Activated CD8-positive, alpha-beta memory T cell treated with anti-CD3 and anti-CD28 coated beads, Interleukin-2, amount 50 U/mL, for 1 hour (primary cell): ENCODE measurements around the gene GOLGA6A.
"Not testable (repeated sequence)": the region's sequence is repeated elsewhere in the genome, so short reads cannot be mapped to it uniquely, and the experiment has no call there.

Experiments used
- DNase-seq: peaks from one replicate; pipeline ENCODE4 v3.0.0-alpha.2; 2020; ENCODE audit errors: extremely low read depth

GOLGA6A gene

GRCh38 chr15:74053517-74053916 lies 28.8 kb downstream of the GOLGA6A start:
- no peak for DNase-seq

DNA sequence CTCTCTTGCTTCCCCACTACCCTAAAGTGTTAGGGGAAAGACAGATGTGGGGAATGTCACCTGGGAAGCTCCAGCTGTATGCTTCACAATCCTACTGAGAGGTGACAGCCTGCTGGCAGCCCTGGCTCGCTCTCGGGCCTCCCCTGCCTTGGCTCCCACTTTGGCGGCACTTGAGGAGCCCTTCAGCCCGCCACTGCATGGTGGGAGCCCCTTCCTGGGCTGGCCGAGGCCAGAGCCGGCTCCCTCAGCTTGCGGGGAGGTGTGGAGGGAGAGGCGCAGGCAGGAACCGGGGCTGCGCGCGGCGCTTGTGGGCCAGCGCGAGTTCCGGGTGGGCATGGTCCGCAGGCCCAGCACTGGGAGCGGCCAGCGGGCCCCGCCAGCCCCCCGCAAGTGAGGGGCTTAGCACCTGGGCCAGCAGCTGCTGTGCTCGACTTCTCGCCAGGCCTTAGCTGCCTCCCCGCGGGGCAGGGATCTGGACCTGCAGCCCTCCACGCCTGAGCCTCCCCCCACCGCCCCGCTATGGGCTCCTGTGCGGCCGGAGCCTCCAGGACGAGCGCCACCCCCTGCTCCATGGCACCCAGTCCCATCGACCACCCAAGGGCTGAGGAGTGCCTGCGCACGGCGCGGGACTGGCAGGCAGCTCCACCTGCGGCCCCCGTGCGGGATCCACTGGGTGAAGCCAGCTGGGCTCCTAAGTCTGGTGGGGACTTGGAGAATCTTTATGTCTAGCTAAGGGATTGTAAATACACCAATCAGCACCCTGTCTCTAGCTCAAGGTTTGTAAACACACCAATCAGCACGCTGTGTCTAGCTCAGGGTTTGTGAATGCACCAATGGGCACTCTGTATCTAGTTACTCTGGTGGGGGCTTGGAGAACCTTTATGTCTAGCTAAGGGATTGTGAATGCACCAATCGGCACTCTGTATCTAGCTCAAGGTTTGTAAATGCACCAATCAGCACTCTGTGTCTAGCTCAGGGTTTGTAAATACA lies 29.8 kb downstream of the GOLGA6A start:
- DNase-seq: not testable (repeated sequence)

- DNase-seq: no peak
Measured at GRCh38 chr15:74050556-74051234, 31.7 kb downstream of the GOLGA6A start.

DNA sequence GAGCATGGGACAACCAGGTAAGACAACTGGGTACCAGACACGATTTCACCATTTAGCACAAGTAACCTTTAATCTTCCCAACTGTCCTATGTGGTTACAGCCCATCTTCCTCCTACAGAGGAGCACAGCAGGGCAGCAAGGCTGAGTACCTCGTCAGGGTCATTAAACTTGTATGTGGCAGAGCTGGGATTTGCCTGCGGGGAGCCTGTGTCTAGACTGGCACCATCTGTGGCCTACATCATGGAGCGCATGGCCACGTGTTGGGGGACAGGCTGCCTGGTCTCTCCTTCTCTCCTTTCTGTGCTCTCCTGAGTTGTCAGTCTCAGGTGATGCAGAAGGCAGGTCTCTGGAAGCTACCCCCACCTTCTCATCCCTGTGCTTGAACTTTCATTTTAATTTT lies 32.2 kb downstream of the GOLGA6A start:
- no peak for DNase-seq

DNA sequence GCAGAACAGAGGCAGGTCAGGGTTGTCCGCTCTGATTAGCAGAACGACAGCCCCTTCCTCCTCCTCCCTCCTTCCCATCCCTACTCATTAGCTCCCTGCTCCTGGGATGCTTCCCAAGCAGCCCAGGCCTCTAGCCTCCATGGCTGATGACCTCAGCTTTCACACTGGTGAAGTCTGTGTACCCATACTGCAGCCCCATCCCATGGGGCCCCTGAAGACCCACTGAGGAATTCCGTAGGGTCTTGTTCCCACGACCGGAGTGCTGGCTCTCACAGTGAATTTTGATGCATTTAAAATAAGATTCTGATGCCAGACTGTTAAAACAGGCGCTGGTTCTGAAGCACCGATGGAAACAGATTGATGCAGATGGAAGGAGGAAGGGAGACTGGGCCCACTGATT lies 36.1 kb downstream of the GOLGA6A start:
- DNase-seq: no peak

DNA sequence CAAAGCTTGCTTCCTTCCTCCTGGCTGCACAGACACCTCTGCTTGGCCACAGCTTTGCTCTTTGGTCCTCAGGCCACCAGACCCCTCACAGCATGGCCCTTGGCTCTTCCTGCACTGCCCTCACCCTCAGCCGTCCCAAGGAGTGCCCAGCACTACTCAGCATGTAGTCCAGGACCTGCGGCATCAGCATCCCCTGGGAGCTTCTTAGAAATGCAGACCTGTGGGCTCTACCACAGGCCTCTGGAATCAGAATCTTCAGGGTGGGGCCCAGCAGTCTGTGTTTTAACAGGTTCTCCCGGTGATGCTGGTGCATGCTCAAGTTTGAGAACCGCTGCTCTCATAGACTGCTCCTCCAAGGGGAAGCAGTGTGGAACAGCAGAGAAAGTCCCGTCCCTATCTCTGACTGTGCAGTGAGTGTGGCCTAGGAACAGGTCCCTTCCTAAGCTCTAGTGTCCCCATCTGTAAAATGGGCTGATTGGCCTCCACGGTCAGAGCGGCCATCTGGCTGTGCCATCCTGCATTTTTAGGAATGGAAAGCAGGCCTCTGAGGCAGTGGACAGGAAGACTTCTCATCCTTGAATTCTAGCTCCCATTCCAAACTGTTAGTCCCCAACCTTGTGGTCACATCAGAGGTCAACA lies 36.6 kb downstream of the GOLGA6A start:
- no peak for DNase-seq

DNA sequence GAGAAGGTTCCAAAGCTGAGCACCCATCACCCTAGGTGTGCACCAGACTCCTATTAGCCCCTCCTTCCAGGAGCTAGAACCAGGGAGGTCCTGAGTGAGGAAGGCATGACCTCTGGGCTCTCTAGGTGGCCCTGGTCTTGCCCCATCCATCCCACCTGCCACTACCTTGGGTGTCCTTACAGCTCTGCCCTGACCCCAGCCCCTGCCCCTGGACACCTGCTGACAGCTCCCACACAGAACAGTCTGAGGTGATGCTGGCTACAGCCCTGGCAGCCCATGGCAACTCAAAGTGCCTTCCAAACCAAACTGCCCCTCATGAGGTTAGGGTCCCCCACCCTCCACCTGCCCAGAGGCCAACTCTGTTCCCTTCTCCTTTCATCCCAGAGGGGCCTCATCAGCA lies 37.2 kb downstream of the GOLGA6A start:
- no peak for DNase-seq

- DNase-seq: no peak
Measured at GRCh38 chr15:74044267-74045110, 37.9 kb downstream of the GOLGA6A start.

DNA sequence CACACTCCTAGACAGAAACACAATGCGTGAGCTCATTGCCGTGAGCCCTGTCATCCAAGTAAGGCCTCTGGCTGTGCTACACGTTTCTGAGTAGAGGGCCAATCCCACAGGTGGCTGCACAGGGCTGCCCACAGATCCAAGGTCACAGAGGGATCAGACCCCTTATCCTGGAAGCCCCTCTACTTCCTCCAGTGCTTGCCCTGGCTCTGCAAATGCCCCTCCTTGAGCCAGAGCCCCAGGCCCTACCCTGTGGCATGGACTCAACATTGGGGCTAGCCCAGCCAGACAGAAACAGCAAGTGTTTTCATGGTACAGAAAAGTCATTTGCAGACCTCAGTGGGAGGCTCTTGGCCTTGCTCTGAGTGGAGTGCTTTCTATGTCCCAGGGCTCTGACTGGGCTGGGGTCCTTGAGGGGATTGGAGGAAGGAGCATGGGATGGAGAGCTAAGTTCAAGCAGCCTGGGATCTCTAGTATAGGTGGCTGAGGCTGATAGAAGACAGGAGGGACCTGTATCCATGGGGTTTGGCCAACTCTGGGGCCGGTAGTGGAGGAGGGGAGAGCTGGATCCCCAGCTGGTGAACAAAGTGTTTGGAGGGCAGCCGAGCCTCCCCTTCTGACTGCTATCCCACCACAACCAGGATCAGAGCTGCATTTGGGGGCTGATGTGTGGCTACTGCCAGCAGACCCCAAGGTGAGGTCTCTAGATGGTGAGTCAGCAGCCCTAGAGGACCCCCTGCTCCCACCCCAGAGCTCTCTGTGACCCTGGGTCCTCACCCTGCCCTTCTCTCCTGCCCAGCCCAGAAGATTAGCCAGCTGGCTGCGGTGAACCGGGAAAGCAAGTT lies 38.7 kb downstream of the GOLGA6A start:
- no peak for DNase-seq

DNA sequence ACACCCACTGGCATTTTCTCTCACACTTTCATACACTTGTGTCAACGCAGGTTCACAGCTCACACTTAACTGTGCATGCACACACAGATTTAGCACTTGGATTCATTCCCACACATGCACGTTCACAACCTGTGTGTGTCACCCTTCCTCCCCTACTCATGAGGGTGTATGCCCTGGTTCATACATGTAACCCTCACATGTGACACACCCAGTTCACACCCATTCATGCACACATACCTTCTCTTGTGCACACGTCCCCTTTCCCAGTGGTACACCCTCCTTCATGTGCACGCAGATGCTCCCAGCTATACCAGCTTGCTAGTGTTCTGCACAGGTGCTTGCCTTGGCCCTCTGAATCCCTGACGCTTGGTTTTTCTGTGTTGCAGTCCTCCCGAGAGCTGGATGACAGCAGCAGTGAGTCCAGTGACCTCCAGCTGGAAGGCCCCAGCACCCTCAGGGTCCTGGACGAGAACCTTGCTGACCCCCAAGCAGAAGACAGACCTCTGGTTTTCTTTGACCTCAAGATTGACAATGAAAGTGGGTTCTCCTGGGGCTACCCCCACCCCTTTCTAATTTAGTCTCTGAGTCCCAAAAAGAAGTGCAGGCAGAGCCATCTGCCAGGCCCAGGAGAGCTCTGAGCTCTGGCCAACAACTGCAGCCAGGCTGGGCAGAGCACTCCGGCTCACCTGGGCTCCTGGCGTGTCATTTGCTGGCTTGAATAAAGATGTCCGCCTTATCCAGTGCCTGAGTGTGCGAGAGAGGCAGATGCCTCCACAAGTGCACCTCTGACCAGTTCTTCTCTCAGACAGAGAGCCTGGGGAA lies 39.5 kb downstream of the GOLGA6A start:
- DNase-seq: no peak

DNA sequence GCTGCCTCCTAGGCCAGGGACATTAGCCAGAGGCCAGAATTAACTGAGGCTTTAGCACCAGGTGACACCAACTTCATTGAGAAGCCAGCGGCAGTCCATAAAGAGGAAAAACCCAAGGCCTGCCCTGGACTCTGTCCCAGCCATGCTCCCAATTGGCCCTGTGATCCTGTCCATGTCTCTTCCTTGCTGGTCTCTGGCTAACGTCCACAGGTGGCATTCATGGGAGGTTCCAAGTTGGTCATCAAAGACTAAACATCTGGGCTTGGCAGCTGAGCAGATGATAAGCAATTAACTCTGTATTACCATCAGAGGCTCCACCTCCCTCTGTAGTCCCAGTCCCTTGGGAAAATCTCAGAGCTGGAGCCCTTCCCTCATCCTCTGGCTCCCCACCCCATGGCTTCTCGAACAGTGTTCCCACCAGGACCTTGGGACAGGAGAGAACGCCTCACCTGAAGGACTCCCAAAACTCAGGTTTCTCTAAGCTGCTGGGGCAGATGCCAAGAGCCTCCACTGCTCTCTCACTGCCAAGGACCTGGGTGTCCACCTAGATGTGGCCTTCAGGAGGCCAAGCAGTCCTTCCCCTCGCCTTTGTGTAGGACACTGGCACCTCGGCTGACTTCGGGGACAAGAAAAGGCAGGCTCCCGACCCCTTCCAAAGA lies 40.4 kb downstream of the GOLGA6A start:
- no peak for DNase-seq

DNA sequence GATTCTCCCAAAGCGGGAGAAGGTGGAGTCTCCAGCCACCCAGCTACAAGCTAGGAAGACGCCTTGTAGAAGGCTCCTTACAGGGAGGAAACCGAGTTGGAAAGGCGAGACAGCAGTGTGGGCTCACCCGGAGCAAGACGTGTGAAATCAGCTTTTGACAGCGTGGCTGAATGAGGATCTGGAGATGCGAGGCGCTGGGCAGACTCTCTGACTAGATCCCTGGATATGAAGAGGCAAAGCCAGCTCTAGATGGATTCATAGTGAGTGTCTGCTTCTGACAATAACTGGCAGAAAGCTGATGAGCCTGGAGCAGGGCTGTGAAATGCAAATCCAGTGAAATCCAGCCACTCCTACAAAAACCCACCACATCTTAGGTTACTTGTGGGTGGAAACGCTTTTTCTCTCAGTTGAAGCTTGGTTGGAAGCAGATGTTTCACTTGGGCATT lies 41.0 kb downstream of the GOLGA6A start:
- no peak for DNase-seq

DNA sequence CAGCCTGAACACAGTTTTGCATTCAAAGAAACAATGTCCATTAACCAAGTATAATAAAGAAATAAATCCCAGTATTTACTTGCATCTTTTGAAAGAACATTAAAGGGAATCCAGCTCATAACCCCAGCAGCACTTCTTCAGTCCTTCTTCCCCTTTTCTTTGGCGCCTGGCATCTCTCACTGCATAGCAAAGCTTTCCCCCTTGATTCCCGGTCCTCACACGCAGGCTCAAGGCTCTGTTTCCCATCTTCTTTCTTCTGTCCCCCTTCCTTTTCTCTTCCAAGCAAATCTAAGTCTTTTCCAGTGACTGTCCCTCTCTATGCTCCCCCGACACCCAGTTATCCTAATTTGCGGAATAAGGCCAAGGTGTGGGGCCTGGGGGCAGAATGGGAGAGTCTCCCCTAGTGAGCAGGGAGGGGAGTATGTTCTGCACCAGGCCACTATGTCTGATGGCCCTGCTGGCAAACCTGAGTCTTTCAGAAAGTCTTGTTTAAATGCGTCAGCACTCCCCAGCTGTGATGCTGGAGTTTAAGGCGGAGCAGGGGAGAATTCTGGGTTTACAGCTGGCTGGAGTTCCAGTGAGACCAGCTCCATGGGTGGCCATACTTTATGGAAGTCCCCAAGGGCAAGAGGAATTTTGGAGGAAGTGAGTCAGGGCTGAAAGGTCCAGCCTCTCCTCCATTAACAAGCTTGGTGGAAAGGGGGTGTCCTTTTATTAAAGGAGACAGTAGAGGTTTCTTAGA lies 42.1 kb downstream of the GOLGA6A start:
- no peak for DNase-seq

DNA sequence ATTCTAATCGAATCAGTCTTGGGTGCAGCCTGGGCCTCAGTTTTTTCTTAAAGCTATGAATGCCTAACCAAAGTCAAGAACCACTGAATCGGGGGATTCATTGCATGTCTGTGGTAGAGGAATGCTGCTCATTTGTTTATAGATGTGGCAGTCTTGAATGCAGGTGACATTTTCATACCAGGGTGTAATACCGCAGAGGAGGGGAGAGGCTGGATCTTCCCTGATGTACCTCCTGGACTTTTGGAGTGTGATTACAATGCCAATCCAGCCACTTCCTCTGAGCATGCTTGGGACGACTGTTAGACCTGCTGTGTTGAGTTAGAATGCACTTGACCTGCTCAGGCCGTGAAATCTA lies 42.7 kb downstream of the GOLGA6A start:
- no peak for DNase-seq

- no peak for DNase-seq
Measured at GRCh38 chr15:74038707-74039655, 43.4 kb downstream of the GOLGA6A start.

- DNase-seq: no peak
Measured at GRCh38 chr15:74037171-74038117, 44.9 kb downstream of the GOLGA6A start.
